PFSK-1 (cell line): ENCODE measurements around the gene PPARG.

ENCODE experiments used
- FOXP2 ChIP-seq: optimal IDR thresholded peaks from 2 replicates; pipeline ENCODE3; 2011; ENCODE audit warnings: borderline replicate concordance, control low read depth, inconsistent platforms; ENCODE audit not compliant: insufficient read depth; ENCODE audit errors: extremely low read length, extremely low read depth
- POLR2AphosphoS5 ChIP-seq: IDR thresholded peaks from 2 replicates; pipeline ENCODE4 v1.6.1; 2012; ENCODE audit warnings: low read depth, mild to moderate bottlenecking, control low read depth, low read length, moderate library complexity
- SIN3A ChIP-seq: IDR thresholded peaks from 2 replicates; pipeline ENCODE4 v1.6.1; 2012; ENCODE audit warnings: mild to moderate bottlenecking, low read length, moderate library complexity, borderline replicate concordance; ENCODE audit not compliant: insufficient read depth
- TAF1 ChIP-seq: IDR thresholded peaks from 2 replicates; pipeline ENCODE4 v1.6.1; 2012; ENCODE audit warnings: low read length, control low read depth, borderline replicate concordance; ENCODE audit not compliant: insufficient read depth
- TF ChIP-seq, protein P1 (sequence below), 2 experiments: IDR thresholded peaks; 2 replicates each; pipeline versions ENCODE4 v1.6.1 to v1.8.0; 2011 to 2012; ENCODE audit warnings: low read depth in 2 of 2, low read length in 2 of 2, control low read depth in 1 of 2, inconsistent platforms in 1 of 2, mild to moderate bottlenecking in 1 of 2, moderate library complexity in 1 of 2; ENCODE audit not compliant: insufficient read depth in 1 of 2

Gene PPARG

GRCh38 chr3:12467746-12468145, 178.9 kb downstream of the PPARG start:
- no peak for TF ChIP-seq SIN3A
- no peak for TF ChIP-seq POLR2AphosphoS5
- TF ChIP-seq FOXP2 = no peak
- TF ChIP-seq, protein P1, sequence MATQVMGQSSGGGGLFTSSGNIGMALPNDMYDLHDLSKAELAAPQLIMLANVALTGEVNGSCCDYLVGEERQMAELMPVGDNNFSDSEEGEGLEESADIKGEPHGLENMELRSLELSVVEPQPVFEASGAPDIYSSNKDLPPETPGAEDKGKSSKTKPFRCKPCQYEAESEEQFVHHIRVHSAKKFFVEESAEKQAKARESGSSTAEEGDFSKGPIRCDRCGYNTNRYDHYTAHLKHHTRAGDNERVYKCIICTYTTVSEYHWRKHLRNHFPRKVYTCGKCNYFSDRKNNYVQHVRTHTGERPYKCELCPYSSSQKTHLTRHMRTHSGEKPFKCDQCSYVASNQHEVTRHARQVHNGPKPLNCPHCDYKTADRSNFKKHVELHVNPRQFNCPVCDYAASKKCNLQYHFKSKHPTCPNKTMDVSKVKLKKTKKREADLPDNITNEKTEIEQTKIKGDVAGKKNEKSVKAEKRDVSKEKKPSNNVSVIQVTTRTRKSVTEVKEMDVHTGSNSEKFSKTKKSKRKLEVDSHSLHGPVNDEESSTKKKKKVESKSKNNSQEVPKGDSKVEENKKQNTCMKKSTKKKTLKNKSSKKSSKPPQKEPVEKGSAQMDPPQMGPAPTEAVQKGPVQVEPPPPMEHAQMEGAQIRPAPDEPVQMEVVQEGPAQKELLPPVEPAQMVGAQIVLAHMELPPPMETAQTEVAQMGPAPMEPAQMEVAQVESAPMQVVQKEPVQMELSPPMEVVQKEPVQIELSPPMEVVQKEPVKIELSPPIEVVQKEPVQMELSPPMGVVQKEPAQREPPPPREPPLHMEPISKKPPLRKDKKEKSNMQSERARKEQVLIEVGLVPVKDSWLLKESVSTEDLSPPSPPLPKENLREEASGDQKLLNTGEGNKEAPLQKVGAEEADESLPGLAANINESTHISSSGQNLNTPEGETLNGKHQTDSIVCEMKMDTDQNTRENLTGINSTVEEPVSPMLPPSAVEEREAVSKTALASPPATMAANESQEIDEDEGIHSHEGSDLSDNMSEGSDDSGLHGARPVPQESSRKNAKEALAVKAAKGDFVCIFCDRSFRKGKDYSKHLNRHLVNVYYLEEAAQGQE (IDR thresholded peaks at IDR 0.05; ENCODE audit: insufficient read depth in 1 of 2, low read depth in 2 of 2, low read length in 2 of 2) = no peak
- TF ChIP-seq TAF1 = no peak

GRCh38 chr3:12468276-12468675, 179.4 kb downstream of the PPARG start:
- no peak for TF ChIP-seq POLR2AphosphoS5

GRCh38 chr3:12468757-12469156, 179.9 kb downstream of the PPARG start:
- TF ChIP-seq SIN3A (no peak), TAF1 (no peak), POLR2AphosphoS5 (no peak), FOXP2 (no peak)
- TF ChIP-seq, protein P1 (IDR thresholded peaks at IDR 0.05; ENCODE audit: insufficient read depth in 1 of 2, low read depth in 2 of 2, low read length in 2 of 2) = no peak

DNA sequence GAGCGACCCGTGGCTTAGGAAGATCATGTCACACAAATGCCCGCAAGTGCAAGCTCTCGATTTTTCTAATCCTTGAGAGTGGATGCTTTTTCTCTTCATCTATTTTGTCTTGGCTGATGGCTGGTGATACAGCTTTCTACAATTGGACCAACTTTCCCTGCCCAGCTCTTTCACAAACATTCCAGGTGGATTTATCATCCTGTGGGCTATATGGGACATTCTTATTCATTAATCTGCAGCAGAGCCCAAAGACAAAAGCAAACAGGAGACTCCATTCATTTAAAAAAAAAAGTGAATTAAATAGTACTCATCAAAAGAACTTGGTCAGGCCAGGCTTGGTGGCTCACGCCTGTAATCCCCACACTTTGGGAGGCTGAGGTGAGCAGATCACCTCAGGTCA, 181.2 kb downstream of the PPARG start:
- no peak for TF ChIP-seq SIN3A
- TF ChIP-seq TAF1 = no peak
- no peak for TF ChIP-seq POLR2AphosphoS5
- no peak for TF ChIP-seq FOXP2
- TF ChIP-seq, protein P1 (IDR thresholded peaks at IDR 0.05; ENCODE audit: insufficient read depth in 1 of 2, low read depth in 2 of 2, low read length in 2 of 2) = no peak

- TF ChIP-seq TAF1 = no peak
Measured at GRCh38 chr3:12470680-12471079, 181.8 kb downstream of the PPARG start.

DNA sequence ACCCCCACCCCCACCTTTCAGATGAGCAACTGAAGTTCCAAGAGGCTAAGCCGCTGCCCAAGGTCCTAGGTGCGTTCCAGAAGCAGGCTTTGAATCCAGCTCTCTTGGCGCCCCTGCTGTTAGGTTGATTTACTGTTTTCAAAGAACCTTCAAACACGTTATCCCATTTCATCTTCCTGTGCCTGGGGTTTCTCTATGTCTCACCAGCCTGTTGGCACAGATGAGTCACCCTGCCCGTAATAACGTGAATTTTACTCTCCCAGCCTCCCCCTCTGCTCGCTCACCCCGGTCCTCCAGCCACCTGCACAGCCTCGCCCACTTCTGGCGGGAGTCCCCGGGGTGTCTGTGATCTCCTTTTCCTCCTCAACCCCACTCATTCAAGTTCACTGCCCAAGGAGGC, 182.4 kb downstream of the PPARG start:
- TF ChIP-seq SIN3A (no peak), FOXP2 (no peak), TAF1 (no peak), POLR2AphosphoS5 (no peak)
- TF ChIP-seq, protein P1 (IDR thresholded peaks at IDR 0.05; ENCODE audit: insufficient read depth in 1 of 2, low read depth in 2 of 2, low read length in 2 of 2) = no peak
